GM23338 (cell line): ENCODE results near the gene RAC3. TPM values are rescaled to one million over a fixed set of nuclear protein-coding genes. Genes with fewer than 3 reads are reported as not detected.

Experiments
- ATAC-seq: fragments of 200-7000 bp; cut with Tn5 transposase; 3 replicates; pipeline ENCODE4 v1.9.1; 2020
- DNase-seq: peaks from one replicate; pipeline ENCODE4 v3.0.0-alpha.2; 2015; ENCODE audit warnings: low spot score
- H2AFZ ChIP-seq: fragments of 200-600 bp; sonication (generic); 2 replicates; pipeline ENCODE4 v1.8.0; 2016; ENCODE audit warnings: antibody characterized with exemption, mild to moderate bottlenecking, moderate library complexity
- H3F3A ChIP-seq: fragments of 200-600 bp; sonication (generic); replicated peaks from 2 replicates; pipeline ENCODE4 v1.8.0; 2017; ENCODE audit warnings: antibody characterized with exemption, mixed run types, low read depth
- H3K27ac ChIP-seq: fragments of 200-600 bp; sonication (generic); 2 replicates; pipeline ENCODE4 v1.6.1; 2016; ENCODE audit warnings: low read depth
- H3K27me3 ChIP-seq: fragments of 200-600 bp; sonication (generic); 2 replicates; pipeline ENCODE4 v1.8.0; 2016; ENCODE audit warnings: mild to moderate bottlenecking, mixed run types, moderate library complexity; ENCODE audit not compliant: insufficient read depth
- H3K36me3 ChIP-seq: fragments of 200-600 bp; sonication (generic); 2 replicates; pipeline ENCODE4 v1.8.0; 2016; ENCODE audit warnings: mild to moderate bottlenecking; ENCODE audit not compliant: insufficient read depth
- H3K4me1 ChIP-seq: fragments of 200-600 bp; sonication (generic); 2 replicates; pipeline ENCODE4 v1.8.0; 2016; ENCODE audit warnings: mild to moderate bottlenecking, moderate library complexity; ENCODE audit not compliant: insufficient read depth
- H3K4me2 ChIP-seq: fragments of 200-600 bp; sonication (generic); 2 replicates; pipeline ENCODE4 v1.7.1; 2017; ENCODE audit warnings: mixed run types
- H3K4me3 ChIP-seq: fragments of 200-600 bp; sonication (generic); 2 replicates; pipeline ENCODE4 v1.6.1; 2016; ENCODE audit warnings: mixed run types
- H3K79me2 ChIP-seq: fragments of 200-600 bp; sonication (generic); replicated peaks from 2 replicates; pipeline ENCODE4 v1.8.0; 2017; ENCODE audit warnings: mild to moderate bottlenecking; ENCODE audit not compliant: insufficient read depth
- H3K9me2 ChIP-seq: fragments of 200-600 bp; sonication (generic); 2 replicates; pipeline ENCODE4 v1.8.0; 2017; ENCODE audit not compliant: insufficient read depth
- H4K20me1 ChIP-seq: fragments of 200-600 bp; sonication (generic); replicated peaks from 2 replicates; pipeline ENCODE4 v1.8.0; 2017; ENCODE audit warnings: mild to moderate bottlenecking; ENCODE audit not compliant: insufficient read depth
- H3K27ac Mint-ChIP-seq: 2 replicates; pipeline ENCODE4 v1.8.0; 2020; ENCODE audit warnings: inconsistent platforms, mild to moderate bottlenecking, moderate library complexity, mixed read lengths
- H3K27me3 Mint-ChIP-seq: 3 replicates; pipeline ENCODE4 v1.8.0; 2022; ENCODE audit warnings: low read depth, mild to moderate bottlenecking, moderate library complexity, mixed read lengths, inconsistent platforms; ENCODE audit not compliant: insufficient read depth, poor library complexity
- H3K36me3 Mint-ChIP-seq: 3 replicates; pipeline ENCODE4 v1.8.0; 2021; ENCODE audit warnings: low read depth, mild to moderate bottlenecking, inconsistent platforms, moderate library complexity, mixed read lengths
- H3K4me1 Mint-ChIP-seq: 3 replicates; pipeline ENCODE4 v1.8.0; 2020; ENCODE audit warnings: mild to moderate bottlenecking, inconsistent platforms, mixed read lengths
- H3K4me3 Mint-ChIP-seq: 3 replicates; pipeline ENCODE4 v1.8.0; 2021; ENCODE audit warnings: moderate library complexity, mild to moderate bottlenecking, inconsistent platforms, mixed read lengths
- H3K9me3 Mint-ChIP-seq: 3 replicates; pipeline ENCODE4 v1.8.0; 2020; ENCODE audit warnings: moderate library complexity, mild to moderate bottlenecking, inconsistent platforms, mixed read lengths
- CREB1 ChIP-seq: fragments of 250-450 bp; sonication (Bioruptor Pico); IDR thresholded peaks from 2 replicates; pipeline ENCODE4 v1.5.0; 2020; ENCODE audit warnings: low read depth, mild to moderate bottlenecking, moderate library complexity
- CTCF ChIP-seq, 2 experiments: fragments of 200-600 bp in 1 of 2; sonication (generic) in 1 of 2; conservative IDR thresholded peaks; 2 replicates each; pipeline versions ENCODE4 v1.5.1 to v1.6.1; 2016 to 2017; ENCODE audit warnings: antibody characterized with exemption in 2 of 2, low read depth in 2 of 2, mild to moderate bottlenecking in 2 of 2, moderate library complexity in 1 of 2
- ETS1 ChIP-seq: IDR thresholded peaks from 2 replicates; pipeline ENCODE4 v1.6.1; 2016; ENCODE audit warnings: antibody characterized with exemption
- EZH2 ChIP-seq: fragments of 200-600 bp; sonication (generic); IDR thresholded peaks from one replicate; pipeline ENCODE4 v1.8.0; 2017; ENCODE audit warnings: antibody characterized with exemption, mild to moderate bottlenecking, low read depth; ENCODE audit not compliant: unreplicated experiment
- EZH2phosphoT487 ChIP-seq: fragments of 200-600 bp; sonication (generic); IDR thresholded peaks from one replicate; pipeline ENCODE4 v1.8.1; 2018; ENCODE audit warnings: antibody characterized with exemption; ENCODE audit not compliant: unreplicated experiment
- JUNB ChIP-seq: IDR thresholded peaks from one replicate; pipeline ENCODE4 v1.6.1; 2016; ENCODE audit warnings: antibody characterized with exemption; ENCODE audit not compliant: unreplicated experiment
- NANOG ChIP-seq: IDR thresholded peaks from 2 replicates; pipeline ENCODE4 v1.6.1; 2016; ENCODE audit warnings: antibody characterized with exemption, borderline replicate concordance
- POLR2AphosphoS5 ChIP-seq: IDR thresholded peaks from 2 replicates; pipeline ENCODE4 v1.6.1; 2016; ENCODE audit warnings: antibody characterized with exemption, low read depth
- REST ChIP-seq: IDR thresholded peaks from one replicate; pipeline ENCODE4 v1.6.1; 2018; ENCODE audit warnings: antibody characterized with exemption; ENCODE audit not compliant: unreplicated experiment
- STAT1 ChIP-seq: IDR thresholded peaks from one replicate; pipeline ENCODE4 v1.6.1; 2016; ENCODE audit warnings: antibody characterized with exemption; ENCODE audit not compliant: unreplicated experiment
- ZNF114 ChIP-seq: fragments of 250-450 bp; sonication (Bioruptor Pico); IDR thresholded peaks from 2 replicates; pipeline ENCODE4 v1.5.0; 2020; ENCODE audit warnings: mild to moderate bottlenecking, moderate library complexity
- ZNF331 ChIP-seq: fragments of 250-450 bp; sonication (Bioruptor Pico); IDR thresholded peaks from 2 replicates; pipeline ENCODE4 v1.5.0; 2020; ENCODE audit warnings: low read depth, mild to moderate bottlenecking, moderate library complexity
- polyA plus RNA-seq: library from polyadenylated mRNA; unstranded; fragments of >200 nt; fragmentation: Nextera tagmentation; extraction: Ambion mirVana; gene quantifications from 2 replicates; pipeline ENCODE4 v1.2.1, GENCODE V29; 2016
- total RNA-seq: library from RNA; depleted of rRNA; stranded (reverse); fragments of >200 nt; shearing (Covaris generic); gene quantifications from 2 replicates; pipeline ENCODE4 v1.2.3, GENCODE V29; 2014
- TF ChIP-seq, protein P1 (sequence below): fragments of 250-450 bp; sonication (Bioruptor Pico); IDR thresholded peaks from 2 replicates; pipeline ENCODE4 v1.5.0; 2020; ENCODE audit warnings: mild to moderate bottlenecking, moderate library complexity

The RAC3 gene
- total and polyA plus RNA-seq, 2 experiments from 2014 or later: 31.5 to 293 TPM

DNA sequence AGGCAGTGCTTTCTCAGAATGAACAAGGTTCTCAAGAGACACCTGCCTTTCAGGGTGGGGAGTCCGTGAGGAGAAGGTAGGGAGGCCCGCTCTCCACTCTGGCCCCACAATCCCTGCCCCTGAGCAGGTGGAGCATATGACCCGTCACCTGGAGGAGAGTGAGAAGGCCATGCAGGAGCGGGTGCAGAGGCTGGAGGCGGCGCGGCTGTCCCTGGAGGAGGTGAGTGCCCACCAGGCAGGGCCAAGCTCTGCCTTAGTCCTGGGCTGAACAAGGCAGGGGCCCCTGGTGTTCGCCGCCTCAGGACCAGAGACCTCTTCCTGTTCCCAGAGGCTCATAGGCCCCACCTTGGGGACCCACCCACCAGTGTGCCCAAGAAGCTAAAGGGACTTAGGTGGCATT, 2.5 kb upstream of the RAC3 start:
- TF ChIP-seq STAT1 (no peak), ZNF331 (CRISPR knock-in tag) (no peak), EZH2phosphoT487 (no peak), NANOG (no peak), POLR2AphosphoS5 (no peak), ETS1 (no peak), ZNF114 (CRISPR knock-in tag) (no peak), JUNB (no peak), CTCF (conservative IDR thresholded peaks at IDR 0.05; ENCODE audit: low read depth in 2 of 2) (no peak), CREB1 (CRISPR knock-in tag) (no peak), EZH2 (no peak), REST (no peak)
- TF ChIP-seq, protein P1, sequence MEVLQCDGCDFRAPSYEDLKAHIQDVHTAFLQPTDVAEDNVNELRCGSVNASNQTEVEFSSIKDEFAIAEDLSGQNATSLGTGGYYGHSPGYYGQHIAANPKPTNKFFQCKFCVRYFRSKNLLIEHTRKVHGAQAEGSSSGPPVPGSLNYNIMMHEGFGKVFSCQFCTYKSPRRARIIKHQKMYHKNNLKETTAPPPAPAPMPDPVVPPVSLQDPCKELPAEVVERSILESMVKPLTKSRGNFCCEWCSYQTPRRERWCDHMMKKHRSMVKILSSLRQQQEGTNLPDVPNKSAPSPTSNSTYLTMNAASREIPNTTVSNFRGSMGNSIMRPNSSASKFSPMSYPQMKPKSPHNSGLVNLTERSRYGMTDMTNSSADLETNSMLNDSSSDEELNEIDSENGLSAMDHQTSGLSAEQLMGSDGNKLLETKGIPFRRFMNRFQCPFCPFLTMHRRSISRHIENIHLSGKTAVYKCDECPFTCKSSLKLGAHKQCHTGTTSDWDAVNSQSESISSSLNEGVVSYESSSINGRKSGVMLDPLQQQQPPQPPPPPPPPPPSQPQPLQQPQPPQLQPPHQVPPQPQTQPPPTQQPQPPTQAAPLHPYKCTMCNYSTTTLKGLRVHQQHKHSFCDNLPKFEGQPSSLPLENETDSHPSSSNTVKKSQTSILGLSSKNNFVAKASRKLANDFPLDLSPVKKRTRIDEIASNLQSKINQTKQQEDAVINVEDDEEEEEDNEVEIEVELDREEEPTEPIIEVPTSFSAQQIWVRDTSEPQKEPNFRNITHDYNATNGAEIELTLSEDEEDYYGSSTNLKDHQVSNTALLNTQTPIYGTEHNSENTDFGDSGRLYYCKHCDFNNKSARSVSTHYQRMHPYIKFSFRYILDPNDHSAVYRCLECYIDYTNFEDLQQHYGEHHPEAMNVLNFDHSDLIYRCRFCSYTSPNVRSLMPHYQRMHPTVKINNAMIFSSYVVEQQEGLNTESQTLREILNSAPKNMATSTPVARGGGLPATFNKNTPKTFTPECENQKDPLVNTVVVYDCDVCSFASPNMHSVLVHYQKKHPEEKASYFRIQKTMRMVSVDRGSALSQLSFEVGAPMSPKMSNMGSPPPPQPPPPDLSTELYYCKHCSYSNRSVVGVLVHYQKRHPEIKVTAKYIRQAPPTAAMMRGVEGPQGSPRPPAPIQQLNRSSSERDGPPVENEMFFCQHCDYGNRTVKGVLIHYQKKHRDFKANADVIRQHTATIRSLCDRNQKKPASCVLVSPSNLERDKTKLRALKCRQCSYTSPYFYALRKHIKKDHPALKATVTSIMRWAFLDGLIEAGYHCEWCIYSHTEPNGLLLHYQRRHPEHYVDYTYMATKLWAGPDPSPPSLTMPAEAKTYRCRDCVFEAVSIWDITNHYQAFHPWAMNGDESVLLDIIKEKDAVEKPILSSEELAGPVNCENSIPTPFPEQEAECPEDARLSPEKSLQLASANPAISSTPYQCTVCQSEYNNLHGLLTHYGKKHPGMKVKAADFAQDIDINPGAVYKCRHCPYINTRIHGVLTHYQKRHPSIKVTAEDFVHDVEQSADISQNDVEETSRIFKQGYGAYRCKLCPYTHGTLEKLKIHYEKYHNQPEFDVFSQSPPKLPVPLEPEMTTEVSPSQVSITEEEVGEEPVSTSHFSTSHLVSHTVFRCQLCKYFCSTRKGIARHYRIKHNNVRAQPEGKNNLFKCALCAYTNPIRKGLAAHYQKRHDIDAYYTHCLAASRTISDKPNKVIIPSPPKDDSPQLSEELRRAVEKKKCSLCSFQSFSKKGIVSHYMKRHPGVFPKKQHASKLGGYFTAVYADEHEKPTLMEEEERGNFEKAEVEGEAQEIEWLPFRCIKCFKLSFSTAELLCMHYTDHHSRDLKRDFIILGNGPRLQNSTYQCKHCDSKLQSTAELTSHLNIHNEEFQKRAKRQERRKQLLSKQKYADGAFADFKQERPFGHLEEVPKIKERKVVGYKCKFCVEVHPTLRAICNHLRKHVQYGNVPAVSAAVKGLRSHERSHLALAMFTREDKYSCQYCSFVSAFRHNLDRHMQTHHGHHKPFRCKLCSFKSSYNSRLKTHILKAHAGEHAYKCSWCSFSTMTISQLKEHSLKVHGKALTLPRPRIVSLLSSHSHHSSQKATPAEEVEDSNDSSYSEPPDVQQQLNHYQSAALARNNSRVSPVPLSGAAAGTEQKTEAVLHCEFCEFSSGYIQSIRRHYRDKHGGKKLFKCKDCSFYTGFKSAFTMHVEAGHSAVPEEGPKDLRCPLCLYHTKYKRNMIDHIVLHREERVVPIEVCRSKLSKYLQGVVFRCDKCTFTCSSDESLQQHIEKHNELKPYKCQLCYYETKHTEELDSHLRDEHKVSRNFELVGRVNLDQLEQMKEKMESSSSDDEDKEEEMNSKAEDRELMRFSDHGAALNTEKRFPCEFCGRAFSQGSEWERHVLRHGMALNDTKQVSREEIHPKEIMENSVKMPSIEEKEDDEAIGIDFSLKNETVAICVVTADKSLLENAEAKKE (CRISPR knock-in tag): no peak
- Mint-ChIP-seq H3K4me3 (no peak overlapping the region), H3K27ac (no peak overlapping the region), H3K36me3 (no peaks in the 10 kb centered on the region; the same call in none of the 3 replicates), H3K4me1 (peaks cover 10% of the 10 kb centered on the region), H3K9me3 (no peaks in the 10 kb centered on the region; the same call in 2 of the 3 replicates), H3K27me3 (peaks cover 17% of the 10 kb centered on the region)
- Histone ChIP-seq H3K27ac (no peak overlapping the region), H3K27me3 (no peaks in the 10 kb centered on the region), H3K4me1 (peaks cover 6% of the 10 kb centered on the region; the same call in 1 of the 2 replicates), H4K20me1 (no peaks in the 10 kb centered on the region), H3K36me3 (no peaks in the 10 kb centered on the region), H3K9me2 (no peaks in the 10 kb centered on the region), H3K79me2 (peaks cover 8% of the 10 kb centered on the region; the same call in 1 of the 2 replicates), H3K4me2 (no peak overlapping the region), H2AFZ (no peak overlapping the region), H3K4me3 (no peak overlapping the region), H3F3A (peaks cover 13% of the 10 kb centered on the region)
- no peak for DNase-seq
- ATAC-seq: no peak
